Gastroesophageal sphincter (tissue), 4 donors: ENCODE measurements around the gene NDUFB7. TPM values are rescaled to one million over a fixed set of nuclear protein-coding genes. Genes with fewer than 3 reads are reported as not detected.
"Not testable (repeated sequence)": the region's sequence is repeated elsewhere in the genome, so short reads cannot be mapped to it uniquely, and the experiment has no call there.

Experiments used
- ATAC-seq: fragments of 150-250 bp; one replicate; pipeline ENCODE4 v1.9.1; 2016; ENCODE audit warnings: mild to moderate bottlenecking, moderate library complexity
- H3K27ac ChIP-seq, 4 donors: fragments of 200-600 bp; sonication (generic) in 3 of 4; 1 replicate in 3 of 4; 2 replicates in 1 of 4; pipeline ENCODE4 v1.5.1; 2016 to 2019
- H3K27me3 ChIP-seq: fragments of 200-600 bp; sonication (generic); one replicate; pipeline ENCODE4 v1.5.1; 2019
- H3K36me3 ChIP-seq, 2 donors: fragments of 200-600 bp; sonication (generic); one replicate each; pipeline ENCODE4 v1.5.1; 2019; ENCODE audit warnings: control low read depth in 1 of 2
- H3K4me1 ChIP-seq, 3 donors: fragments of 200-600 bp; sonication (generic); 1 replicate in 2 of 3; 2 replicates in 1 of 3; pipeline ENCODE4 v1.5.1; 2016 to 2019; ENCODE audit warnings: control low read depth in 2 of 3
- H3K4me3 ChIP-seq, 2 donors: fragments of 200-600 bp; sonication (generic); one replicate each; pipeline ENCODE4 v1.5.1; 2019; ENCODE audit warnings: mild to moderate bottlenecking in 1 of 2, moderate library complexity in 1 of 2
- H3K9me3 ChIP-seq, 3 donors: fragments of 200-600 bp; sonication (generic); one replicate each; pipeline ENCODE4 v1.5.1; 2017 to 2019; ENCODE audit warnings: control low read depth in 2 of 3
- CTCF ChIP-seq, 4 experiments: fragments of 200-600 bp in 2 of 4; fragments of 450-650 bp in 2 of 4; sonication (generic) in 1 of 4; IDR thresholded peaks; one replicate each; pipeline ENCODE4 v1.5.1; 2017 to 2019; ENCODE audit warnings: antibody characterized with exemption in 4 of 4, mild to moderate bottlenecking in 2 of 4, moderate library complexity in 2 of 4
- EP300 ChIP-seq: sonication (generic); formaldehyde crosslinking; IDR thresholded peaks from one replicate; pipeline ENCODE4 v1.6.1; 2017; ENCODE audit warnings: antibody characterized with exemption, mild to moderate bottlenecking
- POLR2A ChIP-seq, 2 donors: fragments of 450-650 bp; IDR thresholded peaks; one replicate each; pipeline ENCODE4 v1.6.1; 2017; ENCODE audit warnings: antibody characterized with exemption in 2 of 2, mild to moderate bottlenecking in 2 of 2, moderate library complexity in 1 of 2
- POLR2AphosphoS5 ChIP-seq: sonication (generic); formaldehyde crosslinking; IDR thresholded peaks from one replicate; pipeline ENCODE4 v1.6.1; 2017; ENCODE audit warnings: antibody characterized with exemption
- WGBS, 2 donors: methylation state at CpG; one replicate each; pipeline ENCODE4 v1.1.5; 2018; ENCODE audit warnings: low coverage in 1 of 2; 5-methylcytosine and 5-hydroxymethylcytosine counted together
- total RNA-seq, 4 donors: library from RNA; depleted of rRNA; stranded (reverse); fragments of >200 nt; gene quantifications; one replicate each; pipeline ENCODE4 v1.1.0, GENCODE V29; 2016

NDUFB7 gene
- 100 to 1,000 TPM; 251 to 393 (median 330) TPM for total RNA-seq

GRCh38 chr19:14571695-14572490 lies at the start of gene NDUFB7:
Gene NDUFB7, minus strand, starts transcription at chr19:14572066. Its CDS starts 66 bp downstream, at chr19:14572000.
- TF ChIP-seq POLR2AphosphoS5 (peak; percentile 75), POLR2A (IDR thresholded peaks at IDR 0.05) (peak; percentile 36 to 63), CTCF (IDR thresholded peaks at IDR 0.05) (peak in 3 of 4 experiments; percentile 60 to 95 (median 72)), EP300 (no peak)

GRCh38 chr19:14619404-14619803 lies 47.5 kb upstream of the NDUFB7 start:
- Histone ChIP-seq H3K27ac (no peak overlapping the region), H3K27me3 (no peaks in the 10 kb centered on the region), H3K4me3 (no peak overlapping the region), H3K4me1 (no peaks in the 10 kb centered on the region), H3K9me3 (peaks cover 0 to 21% (median 0%) of the 10 kb centered on the region in 3 donors), H3K36me3 (no peaks in the 10 kb centered on the region)
- ATAC-seq: no peak
- TF ChIP-seq CTCF (IDR thresholded peaks at IDR 0.05) (no peak), EP300 (no peak), POLR2A (IDR thresholded peaks at IDR 0.05) (no peak), POLR2AphosphoS5 (no peak)

More at GRCh38 chr19:14571695-14572490, at the start of gene NDUFB7:
- Histone ChIP-seq H3K4me3 (peak within 1 kb of the TSS; percentile 97 to 98), H3K27me3 (no peaks in the 10 kb centered on the region), H3K4me1 (peaks cover 0 to 60% (median 17%) of the 10 kb centered on the region in 3 donors), H3K36me3 (peaks cover 0 to 25% of the 10 kb centered on the region in 2 donors), H3K27ac (peak within 1 kb of the TSS; percentile 55 to 84 (median 82)), H3K9me3 (no peaks in the 10 kb centered on the region)
- WGBS, 2 donors: 9 to 19% methylated on average over 7 to 9 of the region's 40 CpGs
- peak; percentile 95 for ATAC-seq

GRCh38 chr19:14616407-14616806 lies 44.5 kb upstream of the NDUFB7 start:
- no peak for ATAC-seq
- Histone ChIP-seq H3K27ac (no peak overlapping the region), H3K27me3 (no peaks in the 10 kb centered on the region), H3K4me1 (no peaks in the 10 kb centered on the region), H3K4me3 (no peak overlapping the region), H3K36me3 (no peaks in the 10 kb centered on the region), H3K9me3 (peaks cover 0 to 27% (median 0%) of the 10 kb centered on the region in 3 donors)
- WGBS, 2 donors: 89% methylated on average over 2 to 3 of the region's 3 CpGs
- TF ChIP-seq POLR2AphosphoS5 (no peak), POLR2A (IDR thresholded peaks at IDR 0.05) (no peak), CTCF (IDR thresholded peaks at IDR 0.05) (no peak), EP300 (no peak)

GRCh38 chr19:14615623-14616022 lies 43.8 kb upstream of the NDUFB7 start:
- Histone ChIP-seq H3K36me3 (no peaks in the 10 kb centered on the region), H3K4me1 (no peaks in the 10 kb centered on the region), H3K27me3 (no peaks in the 10 kb centered on the region), H3K27ac (no peak overlapping the region), H3K4me3 (no peak overlapping the region), H3K9me3 (peaks cover 0 to 27% (median 0%) of the 10 kb centered on the region in 3 donors)
- 89 to 96% methylated on average over 4 to 5 of the region's 8 CpGs for WGBS, 2 donors
- no peak for ATAC-seq
- TF ChIP-seq POLR2A (IDR thresholded peaks at IDR 0.05) (no peak), CTCF (IDR thresholded peaks at IDR 0.05) (no peak)

- no peak overlapping the region for H3K4me3 ChIP-seq
- no peak for ATAC-seq
- no peaks in the 10 kb centered on the region for H3K36me3 ChIP-seq
- H3K27ac ChIP-seq: no peak overlapping the region
- WGBS, 2 donors: 54 to 86% methylated on average over 1 to 4 of the region's 4 CpGs
- no peaks in the 10 kb centered on the region for H3K27me3 ChIP-seq
- no peak for TF ChIP-seq POLR2AphosphoS5
- no peak for TF ChIP-seq CTCF (IDR thresholded peaks at IDR 0.05)
- TF ChIP-seq POLR2A (IDR thresholded peaks at IDR 0.05): no peak
- no peak for TF ChIP-seq EP300
- H3K4me1 ChIP-seq: no peaks in the 10 kb centered on the region
- H3K9me3 ChIP-seq: peaks cover 0 to 16% (median 0%) of the 10 kb centered on the region in 3 donors
These were observed 42.2 kb upstream of the NDUFB7 start for GRCh38 chr19:14614099-14614412.

GRCh38 chr19:14613399-14614098 lies 41.7 kb upstream of the NDUFB7 start:
- 54 to 68% methylated on average over 7 to 14 of the region's 14 CpGs for WGBS, 2 donors
- not testable (repeated sequence) for ATAC-seq, H3K4me3 ChIP-seq, H3K27me3 ChIP-seq, H3K27ac ChIP-seq, H3K36me3 ChIP-seq, H3K4me1 ChIP-seq
- H3K9me3 ChIP-seq: peaks cover 0 to 10% (median 0%) of the 10 kb centered on the region in 3 donors
